Stimulated activated CD8-positive, alpha-beta memory T cell treated with anti-CD3 and anti-CD28 coated beads, Interleukin-2, amount 100 ng/mL, for 1 hour (primary cell): ENCODE data around the gene MICA.
"Not testable (repeated sequence)": the region's sequence is repeated elsewhere in the genome, so short reads cannot be mapped to it uniquely, and the experiment has no call there.

ENCODE experiments used
- DNase-seq, 2 donors: peaks; one replicate each; pipeline ENCODE4 v3.0.0-alpha.2; 2020; ENCODE audit warnings: low read depth in 2 of 2

Gene MICA

DNA sequence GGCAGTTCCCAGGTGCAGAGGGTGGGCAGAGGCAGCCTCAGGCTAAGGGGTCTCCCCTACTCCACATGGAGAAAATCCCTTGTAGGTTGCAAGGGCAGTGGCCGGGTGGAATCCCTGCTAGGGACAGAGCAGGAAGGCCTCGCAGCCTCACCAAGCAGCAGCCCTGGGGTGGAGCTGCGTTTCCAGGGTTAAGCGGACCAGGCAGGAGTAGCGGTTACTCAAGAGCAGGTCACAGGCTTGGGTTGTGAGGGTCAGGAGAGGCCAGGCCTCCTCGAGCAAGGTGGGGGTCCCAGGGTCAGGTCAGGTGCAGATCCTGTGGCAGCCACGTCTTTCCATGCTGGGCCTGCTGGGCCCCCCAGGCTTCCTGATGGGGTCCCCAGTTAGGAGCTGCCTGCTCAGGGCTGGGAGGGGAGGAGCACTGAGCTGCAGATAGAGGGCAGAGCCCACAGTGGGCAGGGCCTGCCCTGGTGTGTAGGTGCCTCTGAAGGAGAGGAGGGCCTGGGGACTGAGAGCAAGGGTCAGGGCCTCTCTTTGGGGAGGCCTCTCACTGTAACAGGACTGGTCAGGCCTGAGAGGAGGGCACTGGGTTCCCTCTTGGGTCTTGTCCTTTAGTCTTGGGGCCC is 10.9 kb downstream of the MICA start:
- not testable (repeated sequence) for DNase-seq

GRCh38 chr6:31414771-31415265 is 11.4 kb downstream of the MICA start:
- DNase-seq = no peak

DNA sequence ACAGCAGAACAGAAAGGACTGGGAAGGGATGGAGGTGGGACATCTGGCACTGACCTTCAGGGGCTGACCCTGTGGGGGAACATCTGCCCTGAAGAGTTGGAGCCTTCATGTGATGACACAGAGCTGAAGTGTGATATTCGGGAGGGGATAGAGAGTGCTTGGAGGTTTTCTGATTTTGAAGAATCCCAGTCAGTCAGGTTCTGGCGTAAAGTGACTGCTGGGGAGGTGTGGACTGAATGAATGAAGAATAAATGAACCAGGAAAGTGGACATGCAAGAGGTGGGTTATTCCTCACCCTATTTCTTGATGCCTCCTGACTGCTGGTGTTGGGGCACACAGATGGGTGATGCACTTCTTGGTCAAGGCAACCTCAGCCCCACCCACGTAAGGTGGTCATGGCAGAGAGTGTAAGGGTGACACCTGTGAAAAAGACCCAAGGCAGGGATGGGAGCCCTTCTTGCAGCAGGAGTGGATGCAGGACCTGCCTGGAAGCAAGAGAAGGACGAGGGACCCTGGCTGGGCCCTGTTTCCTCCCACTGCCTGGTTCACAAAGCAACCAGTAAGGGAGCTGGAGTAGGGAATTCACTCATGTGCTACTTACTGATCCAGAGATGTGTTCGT is 13.1 kb downstream of the MICA start:
- no peak for DNase-seq

DNA sequence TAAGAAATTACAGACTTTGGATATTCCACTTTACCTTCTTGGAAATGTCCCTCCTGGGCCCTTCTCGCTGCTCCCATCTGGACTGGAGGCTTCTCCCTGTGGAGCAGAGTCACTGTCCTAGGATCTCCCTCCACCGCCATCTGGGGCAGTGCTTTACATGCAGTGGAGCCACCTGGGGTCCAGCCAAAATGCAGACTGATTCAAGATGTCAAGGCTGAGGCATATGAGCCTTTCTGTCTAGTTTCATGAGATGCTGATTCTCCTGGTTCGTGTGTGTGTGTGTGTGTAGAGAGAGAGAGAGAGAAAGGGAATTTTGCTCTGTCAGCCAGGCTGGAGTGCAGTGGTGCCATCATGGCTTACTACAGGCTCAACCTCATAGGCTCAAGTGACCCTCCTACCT is 14.9 kb downstream of the MICA start:
- DNase-seq = no peak

DNA sequence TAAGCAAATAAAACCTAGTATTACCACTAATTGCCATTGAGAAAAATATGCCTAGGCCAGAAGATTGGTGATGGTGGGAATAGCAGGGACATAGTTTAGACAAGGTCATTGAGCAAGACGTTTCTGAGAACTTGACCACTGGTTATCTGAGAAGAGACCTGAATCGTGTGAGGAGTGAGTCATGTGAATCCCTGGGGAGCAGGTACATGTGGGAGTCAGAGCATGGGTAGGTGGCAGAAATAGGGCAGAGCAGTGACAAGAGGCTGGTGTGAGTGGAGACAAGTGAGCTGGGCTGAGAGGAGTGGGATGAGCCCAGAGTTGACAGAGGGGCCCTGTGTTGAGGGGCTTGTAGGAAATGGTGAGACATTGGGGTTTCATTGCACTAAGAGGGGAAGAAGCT is 16.4 kb downstream of the MICA start:
- DNase-seq = no peak

DNA sequence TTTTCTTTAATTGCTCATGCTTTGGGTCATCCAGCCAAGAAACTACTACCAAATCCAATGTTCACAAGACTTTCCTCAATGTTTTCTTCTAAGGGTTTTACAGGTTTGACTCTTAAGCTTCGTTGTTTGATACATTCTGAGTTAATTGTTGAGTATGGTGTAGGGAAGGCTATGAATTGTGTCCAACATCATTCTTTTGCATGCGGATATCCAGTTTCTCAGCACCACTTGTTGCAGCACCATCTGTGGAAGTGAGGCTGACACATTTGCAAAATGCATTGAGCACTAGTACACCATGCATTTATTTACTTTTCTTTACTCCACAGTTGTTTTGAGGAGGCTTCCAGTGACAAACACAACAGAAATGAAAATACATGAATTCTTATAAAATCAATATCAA is 17.2 kb downstream of the MICA start:
- no peak for DNase-seq

DNA sequence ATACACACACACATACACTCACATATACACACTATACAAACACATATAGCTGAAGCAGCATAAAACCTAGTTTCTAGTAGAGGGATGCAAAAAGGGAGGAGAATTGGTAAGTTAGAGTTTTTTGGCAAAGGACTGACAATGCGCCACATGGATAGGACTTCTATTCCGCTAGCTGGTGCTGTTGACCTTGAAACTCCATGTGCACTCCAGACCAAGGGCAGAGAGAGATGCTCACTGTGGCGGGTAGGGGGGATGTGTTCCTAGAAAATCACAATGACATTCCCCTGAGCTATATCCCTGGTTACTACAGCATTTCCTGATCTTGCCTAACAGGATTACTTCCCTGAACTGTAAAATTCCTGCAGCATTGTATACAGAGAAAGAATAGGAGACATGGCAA is 19.2 kb downstream of the MICA start:
- DNase-seq = no peak

GRCh38 chr6:31423550-31423949 is 20.2 kb downstream of the MICA start:
- DNase-seq = no peak

GRCh38 chr6:31426395-31427354 is 23.3 kb downstream of the MICA start:
- no peak for DNase-seq

DNA sequence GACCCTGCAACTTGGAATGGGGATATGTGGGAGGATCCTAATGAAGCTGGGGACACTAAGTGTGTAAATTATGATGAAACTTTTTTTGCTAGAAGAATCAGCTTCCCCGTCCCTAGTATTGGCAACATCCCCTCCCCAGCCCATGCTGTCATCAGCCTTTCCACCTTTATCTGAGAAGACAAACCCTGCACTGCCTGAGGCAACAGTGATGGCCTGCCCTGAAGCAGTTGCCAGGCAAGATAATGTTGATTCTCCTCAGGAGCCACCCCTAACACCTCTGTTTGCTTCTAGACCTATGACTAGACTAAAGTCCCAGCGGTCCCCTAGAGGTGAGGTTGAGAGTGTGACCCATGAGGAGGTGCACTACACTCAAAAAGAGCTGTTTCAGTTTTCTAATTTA is 27.1 kb downstream of the MICA start:
- no peak for DNase-seq

DNA sequence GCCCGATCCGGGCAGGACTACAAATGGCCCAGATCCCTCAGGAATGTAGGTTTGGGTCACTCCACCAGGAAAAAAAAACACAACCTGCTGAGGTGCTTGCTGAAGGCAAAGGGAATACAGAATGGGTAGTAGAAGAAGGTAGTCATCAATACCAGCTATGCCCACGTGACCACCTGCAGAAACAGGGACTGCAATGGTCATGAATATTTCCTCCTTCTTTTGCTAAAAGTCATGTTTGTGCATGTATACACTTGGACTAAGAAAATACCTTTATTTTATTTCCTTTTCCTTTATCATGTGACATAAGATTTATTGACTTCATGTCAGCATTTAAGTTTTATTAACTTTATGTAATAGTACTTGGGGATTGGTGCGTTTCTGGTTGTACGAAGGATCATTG is 31.7 kb downstream of the MICA start:
- not testable (repeated sequence) for DNase-seq

DNA sequence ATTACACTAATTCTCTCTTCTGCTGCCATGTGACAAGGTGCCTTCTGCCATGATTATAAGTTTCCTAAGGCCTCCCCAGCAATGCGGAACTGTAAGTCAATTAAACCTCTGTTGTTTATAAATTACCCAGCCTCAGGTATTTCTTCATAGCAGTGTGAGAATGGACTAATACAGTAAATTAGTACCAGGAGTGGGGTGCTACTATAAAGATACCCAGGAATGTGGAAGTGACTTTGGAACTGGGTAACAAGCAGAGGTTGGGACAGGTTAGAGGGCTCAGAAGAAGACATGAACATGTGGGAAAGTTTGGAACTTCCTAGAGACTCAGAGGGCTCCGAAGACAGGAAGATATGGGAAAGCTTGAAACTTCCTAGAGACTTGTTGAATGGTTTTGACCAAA is 34.8 kb downstream of the MICA start:
- no peak for DNase-seq

GRCh38 chr6:31438677-31439076 is 35.3 kb downstream of the MICA start:
- DNase-seq = no peak

GRCh38 chr6:31441365-31442267 is 38.2 kb downstream of the MICA start:
- peak; percentile 79 to 80 for DNase-seq

- no peak for DNase-seq
Measured at GRCh38 chr6:31446481-31446880, 43.1 kb downstream of the MICA start.

DNA sequence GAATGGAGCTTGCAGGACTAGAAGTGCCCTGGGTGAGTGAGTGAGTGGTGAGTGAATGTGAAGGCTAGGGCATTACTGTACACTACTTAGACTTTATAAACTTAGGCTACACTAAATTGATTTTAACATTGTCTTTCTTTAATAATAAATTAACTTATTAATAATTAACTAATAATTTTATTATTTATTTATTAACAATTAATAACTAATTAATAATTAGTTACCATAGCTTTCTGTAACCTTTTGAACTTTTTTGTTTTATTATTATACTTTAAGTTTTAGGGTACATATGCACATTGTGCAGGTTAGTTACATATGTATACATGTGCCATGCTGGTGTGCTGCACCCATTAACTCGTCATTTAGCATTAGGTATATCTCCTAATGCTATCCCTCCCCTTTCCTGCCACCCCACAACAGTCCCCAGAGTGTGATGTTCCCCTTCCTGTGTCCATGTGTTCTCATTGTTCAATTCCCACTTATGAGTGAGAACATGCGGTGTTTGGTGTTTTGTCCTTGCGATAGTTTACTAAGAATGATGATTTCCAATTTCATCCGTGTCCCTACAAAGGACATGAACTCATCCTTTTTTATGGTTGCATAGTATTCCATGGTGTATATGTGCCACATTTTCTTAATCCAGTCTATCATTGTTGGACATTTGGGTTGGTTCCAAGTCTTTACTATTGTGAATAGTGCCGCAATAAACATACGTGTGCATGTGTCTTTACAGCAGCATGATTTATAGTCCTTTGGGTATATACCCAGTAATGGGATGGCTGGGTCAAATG is 43.8 kb downstream of the MICA start:
- not testable (repeated sequence) for DNase-seq

DNA sequence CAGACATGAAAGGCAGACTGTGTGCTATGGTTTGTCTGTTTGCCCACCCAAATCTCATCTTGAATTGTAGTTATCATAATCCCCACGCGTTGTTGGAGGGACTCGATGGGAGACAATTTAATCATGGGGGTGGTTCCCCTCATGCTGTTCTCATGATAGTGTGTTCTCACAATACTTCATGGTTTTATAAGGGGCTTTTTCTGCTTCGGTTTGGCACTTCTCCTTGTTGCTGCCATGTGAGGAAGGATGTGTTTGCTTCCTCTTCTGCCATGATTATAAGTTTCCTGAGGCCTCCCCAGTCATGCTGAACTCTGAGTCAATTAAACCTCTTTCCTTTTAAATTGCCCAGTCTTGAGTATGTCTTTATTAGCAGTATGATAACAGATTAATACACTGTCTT is 47.4 kb downstream of the MICA start:
- no peak for DNase-seq

- DNase-seq = no peak
Measured at GRCh38 chr6:31452859-31453258, 49.5 kb downstream of the MICA start.

DNA sequence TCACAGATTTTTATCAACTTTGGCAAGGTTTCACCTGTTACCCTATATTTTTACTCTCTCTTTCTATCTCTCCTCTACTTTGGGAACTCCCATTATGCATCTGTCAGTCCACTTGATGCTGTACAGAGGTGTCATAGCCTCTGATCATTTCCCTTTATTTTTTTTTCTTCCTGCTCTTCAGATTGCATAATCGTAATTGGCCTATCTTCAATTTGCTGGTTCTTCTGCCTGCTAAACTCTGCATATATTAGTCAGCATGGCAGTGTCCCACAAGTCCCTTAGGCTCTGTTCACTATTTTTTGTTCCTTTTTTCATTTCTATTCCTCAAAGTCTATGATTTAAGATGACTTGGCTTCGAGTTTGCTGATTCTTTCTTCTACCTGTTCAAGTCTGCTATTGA is 49.9 kb downstream of the MICA start:
- no peak for DNase-seq

DNA sequence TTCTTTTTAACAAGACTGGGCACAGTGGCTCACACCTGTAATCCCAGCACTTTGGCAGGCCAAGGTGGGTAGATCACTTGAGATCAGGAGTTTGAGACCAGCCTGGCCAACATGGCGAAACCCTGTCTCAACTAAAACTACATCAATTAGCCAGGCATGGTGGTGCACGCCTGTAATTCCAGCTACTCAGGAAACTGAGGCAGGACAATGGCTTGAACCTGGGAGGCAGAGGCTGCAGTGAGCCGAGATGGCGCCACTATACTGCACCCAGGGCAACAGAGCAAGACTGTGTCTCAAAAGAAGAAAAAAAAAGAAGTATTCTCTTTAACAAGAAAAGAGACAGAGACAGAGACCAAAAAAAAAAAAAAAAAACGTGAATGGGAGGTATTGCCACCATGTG is 56.5 kb downstream of the MICA start:
- DNase-seq = not testable (repeated sequence)
